ENCODE data around the gene TNNT2.

DNA sequence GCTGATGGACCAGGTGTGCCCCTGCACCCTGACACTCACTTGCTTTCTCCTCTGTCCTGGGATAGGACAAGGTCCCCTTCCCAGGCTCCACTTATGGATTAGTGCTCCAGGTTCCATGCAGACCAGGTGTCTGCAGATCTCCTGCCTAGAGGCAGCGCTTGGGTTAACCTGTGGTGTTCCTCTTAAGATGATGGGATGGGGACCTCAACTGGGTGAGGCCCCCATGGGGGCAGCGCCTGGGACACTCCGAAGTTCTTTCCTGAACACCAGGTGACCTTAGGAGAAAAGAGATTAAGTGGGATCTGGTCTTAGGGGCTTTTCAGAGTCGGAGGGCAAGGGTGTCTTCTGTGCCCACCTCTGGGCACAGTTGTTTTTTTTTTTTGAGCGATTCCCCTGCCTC is 21.2 kb downstream of the TNNT2 start:
- TF ChIP-seq, protein P1, sequence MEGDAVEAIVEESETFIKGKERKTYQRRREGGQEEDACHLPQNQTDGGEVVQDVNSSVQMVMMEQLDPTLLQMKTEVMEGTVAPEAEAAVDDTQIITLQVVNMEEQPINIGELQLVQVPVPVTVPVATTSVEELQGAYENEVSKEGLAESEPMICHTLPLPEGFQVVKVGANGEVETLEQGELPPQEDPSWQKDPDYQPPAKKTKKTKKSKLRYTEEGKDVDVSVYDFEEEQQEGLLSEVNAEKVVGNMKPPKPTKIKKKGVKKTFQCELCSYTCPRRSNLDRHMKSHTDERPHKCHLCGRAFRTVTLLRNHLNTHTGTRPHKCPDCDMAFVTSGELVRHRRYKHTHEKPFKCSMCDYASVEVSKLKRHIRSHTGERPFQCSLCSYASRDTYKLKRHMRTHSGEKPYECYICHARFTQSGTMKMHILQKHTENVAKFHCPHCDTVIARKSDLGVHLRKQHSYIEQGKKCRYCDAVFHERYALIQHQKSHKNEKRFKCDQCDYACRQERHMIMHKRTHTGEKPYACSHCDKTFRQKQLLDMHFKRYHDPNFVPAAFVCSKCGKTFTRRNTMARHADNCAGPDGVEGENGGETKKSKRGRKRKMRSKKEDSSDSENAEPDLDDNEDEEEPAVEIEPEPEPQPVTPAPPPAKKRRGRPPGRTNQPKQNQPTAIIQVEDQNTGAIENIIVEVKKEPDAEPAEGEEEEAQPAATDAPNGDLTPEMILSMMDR (IDR thresholded peaks at IDR 0.05; ENCODE audit: low read depth, low read length, missing input control) = no peak
- TF ChIP-seq SP1 (IDR thresholded peaks at IDR 0.05) (no peak), NR2F2 (IDR thresholded peaks at IDR 0.05) (no peak), RAD21 (IDR thresholded peaks at IDR 0.05) (no peak), MAX (IDR thresholded peaks at IDR 0.05) (no peak)
